Right lobe of liver (tissue), 4 donors: ENCODE data around the gene HSD11B1L.

Source experiments
- CTCF ChIP-seq, 4 donors: fragments of 200-600 bp in 3 of 4; fragments of 450-650 bp in 1 of 4; IDR thresholded peaks; one replicate each; pipeline versions ENCODE4 v1.5.1 to v1.8.0; 2016 to 2022; ENCODE audit warnings: antibody characterized with exemption in 4 of 4, mild to moderate bottlenecking in 2 of 4
- POLR2A ChIP-seq: fragments of 450-650 bp; IDR thresholded peaks from one replicate; pipeline ENCODE4 v1.6.1; 2017; ENCODE audit warnings: antibody characterized with exemption, mild to moderate bottlenecking
- donor health status: DM: no; HTN: no; CAD: no.
- donor health status: DM: no; HTN: no; CAD: no.
- donor health status: DM: no; HTN: yes; CAD: no.

- TF ChIP-seq POLR2A (no peak), CTCF (IDR thresholded peaks at IDR 0.05) (no peak)
These were observed 17.2 kb downstream of the HSD11B1L start for GRCh38 chr19:5697890-5698634.
